Neuronal stem cell (in vitro differentiated cells): ENCODE results near the gene NUP133.

Experiments used
- DNase-seq: peaks from one replicate; pipeline ENCODE4 v3.0.0-alpha.2; 2013; ENCODE audit warnings: low spot score
- H2AFZ ChIP-seq: one replicate; pipeline ENCODE4 v1.6.1; 2013; ENCODE audit warnings: mild to moderate bottlenecking, low read length, inconsistent platforms
- H2AK5ac ChIP-seq: 2 replicates; pipeline ENCODE4 v1.6.1; 2013; ENCODE audit warnings: low read depth, mild to moderate bottlenecking, inconsistent platforms, low read length, moderate library complexity, mixed read lengths
- H2BK120ac ChIP-seq: 2 replicates; pipeline ENCODE4 v1.6.1; 2013; ENCODE audit warnings: low read depth, mild to moderate bottlenecking, inconsistent platforms, low read length, moderate library complexity, mixed read lengths
- H2BK12ac ChIP-seq: one replicate; pipeline ENCODE4 v1.6.1; 2013; ENCODE audit warnings: low read length, inconsistent platforms
- H2BK15ac ChIP-seq: 2 replicates; pipeline ENCODE4 v1.6.1; 2013; ENCODE audit warnings: mild to moderate bottlenecking, low read length, inconsistent platforms, mixed read lengths
- H2BK5ac ChIP-seq: one replicate; pipeline ENCODE4 v1.6.1; 2013; ENCODE audit warnings: inconsistent platforms, mild to moderate bottlenecking, low read length, moderate library complexity
- H3K14ac ChIP-seq: one replicate; pipeline ENCODE4 v1.6.1; 2013; ENCODE audit warnings: low read length, inconsistent platforms
- H3K18ac ChIP-seq: 2 replicates; pipeline ENCODE4 v1.6.1; 2013; ENCODE audit warnings: low read length, inconsistent platforms
- H3K23ac ChIP-seq: 2 replicates; pipeline ENCODE4 v1.6.1; 2013; ENCODE audit warnings: low read depth, mild to moderate bottlenecking, mixed read lengths, low read length, inconsistent platforms; ENCODE audit not compliant: poor library complexity
- H3K27ac ChIP-seq: replicated peaks from 3 replicates; pipeline ENCODE4 v1.5.1; 2013; ENCODE audit warnings: low read length, inconsistent platforms
- H3K27me3 ChIP-seq, 3 experiments: 2 replicates each; pipeline ENCODE4 v1.6.1; 2013; ENCODE audit warnings: low read length in 3 of 3, mild to moderate bottlenecking in 2 of 3, inconsistent platforms in 1 of 3, low read depth in 1 of 3, mixed read lengths in 1 of 3, moderate library complexity in 1 of 3; ENCODE audit not compliant: control insufficient read depth in 3 of 3, insufficient read depth in 3 of 3
- H3K36me3 ChIP-seq, 2 donors: replicated peaks in 1 of 2; 2 replicates each; pipeline ENCODE4 v1.6.1; 2013; ENCODE audit warnings: low read length in 2 of 2; ENCODE audit not compliant: control insufficient read depth in 2 of 2, insufficient read depth in 2 of 2
- H3K4ac ChIP-seq: 2 replicates; pipeline ENCODE4 v1.6.1; 2013; ENCODE audit warnings: inconsistent platforms, mild to moderate bottlenecking, low read length, moderate library complexity
- H3K4me1 ChIP-seq, 2 donors: 1 replicate in 1 of 2; 2 replicates in 1 of 2; pipeline ENCODE4 v1.6.1; 2013; ENCODE audit warnings: low read length in 2 of 2, low read depth in 1 of 2; ENCODE audit not compliant: control insufficient read depth in 2 of 2, insufficient read depth in 1 of 2
- H3K4me2 ChIP-seq: one replicate; pipeline ENCODE4 v1.6.1; 2013; ENCODE audit warnings: mild to moderate bottlenecking, low read length, inconsistent platforms; ENCODE audit not compliant: insufficient read depth, poor library complexity, severe bottlenecking
- H3K4me3 ChIP-seq, 2 donors: 2 replicates each; pipeline ENCODE4 v1.5.1; 2013; ENCODE audit warnings: low read length in 2 of 2, mild to moderate bottlenecking in 2 of 2, inconsistent platforms in 1 of 2, moderate library complexity in 1 of 2
- H3K79me1 ChIP-seq: one replicate; pipeline ENCODE4 v1.6.1; 2013; ENCODE audit warnings: low read depth, mild to moderate bottlenecking, inconsistent platforms, low read length, moderate library complexity
- H3K9ac ChIP-seq: one replicate; pipeline ENCODE4 v1.6.1; 2013; ENCODE audit warnings: mild to moderate bottlenecking, low read depth, low read length, inconsistent platforms; ENCODE audit not compliant: poor library complexity
- H3K9me3 ChIP-seq, 2 donors: replicated peaks in 1 of 2; 2 replicates each; pipeline versions ENCODE3 to v1.6.1; 2013; ENCODE audit warnings: low read length in 2 of 2, mild to moderate bottlenecking in 2 of 2, inconsistent platforms in 1 of 2, low read depth in 1 of 2, mixed read lengths in 1 of 2, moderate library complexity in 1 of 2; ENCODE audit not compliant: control insufficient read depth in 2 of 2, insufficient read depth in 1 of 2
- H4K8ac ChIP-seq: one replicate; pipeline ENCODE4 v1.6.1; 2013; ENCODE audit warnings: low read depth, mild to moderate bottlenecking, inconsistent platforms, low read length, moderate library complexity
- H4K91ac ChIP-seq: one replicate; pipeline ENCODE4 v1.6.1; 2013; ENCODE audit warnings: low read length, low read depth, mild to moderate bottlenecking, inconsistent platforms; ENCODE audit not compliant: poor library complexity
- WGBS, 2 donors: extraction: QIAGEN DNeasy Blood & Tissue Kit; methylation state at CpG; one replicate each; pipeline ENCODE4 v1.1.7; 2013; ENCODE audit warnings: missing lambda C conversion rate in 2 of 2, mixed read lengths in 1 of 2; ENCODE audit not compliant: insufficient read length in 2 of 2, insufficient replicate concordance in 1 of 2; ENCODE audit errors: extremely low coverage in 2 of 2; 5-methylcytosine and 5-hydroxymethylcytosine counted together

NUP133 gene

GRCh38 chr1:229434641-229435051, 73.5 kb downstream of the NUP133 start:
- no peak for DNase-seq
- peak overlapping the region; percentile 96 for H3K23ac ChIP-seq
- peaks cover 27 to 54% (median 47%) of the 10 kb centered on the region in 3 experiments for H3K27me3 ChIP-seq
- no CpG with 5 or more reads among the region's 27 CpGs for WGBS, 2 donors
- H3K4me2 ChIP-seq, result peak overlapping the region; percentile 73
- no peak overlapping the region for H3K14ac ChIP-seq
- no peak overlapping the region for H3K4ac ChIP-seq
- H2BK120ac ChIP-seq, result peak overlapping the region; percentile 41
- no peaks in the 10 kb centered on the region for H3K79me1 ChIP-seq
- peak overlapping the region; percentile 31 to 66 for H3K4me3 ChIP-seq
- H4K91ac ChIP-seq, result no peak overlapping the region
- H3K36me3 ChIP-seq, result peaks cover under 1 to 13% of the 10 kb centered on the region in 2 donors
- H2BK5ac ChIP-seq, result peak overlapping the region; percentile 66
- peak overlapping the region; percentile 60 for H3K9ac ChIP-seq
- H2BK12ac ChIP-seq, result no peak overlapping the region
- H3K18ac ChIP-seq, result peak overlapping the region; percentile 48
- peaks cover 6 to 12% of the 10 kb centered on the region in 2 donors for H3K4me1 ChIP-seq
- H3K9me3 ChIP-seq, result peaks cover 3 to 9% of the 10 kb centered on the region in 2 donors
- H2BK15ac ChIP-seq, result no peak overlapping the region
- no peak overlapping the region for H3K27ac ChIP-seq
- H4K8ac ChIP-seq, result no peak overlapping the region
- H2AFZ ChIP-seq, result peak overlapping the region; percentile 88
- no peak overlapping the region for H2AK5ac ChIP-seq

- Histone ChIP-seq H3K4me3 (peak within 1 kb of the TSS; percentile 31 to 66), H3K27ac (no peak within 1 kb of the TSS), H3K14ac (peak within 1 kb of the TSS; percentile 94), H3K23ac (peak within 1 kb of the TSS; percentile 96), H4K8ac (no peak within 1 kb of the TSS), H2AFZ (peak within 1 kb of the TSS; percentile 88), H2BK15ac (no peak within 1 kb of the TSS), H3K36me3 (peaks cover 0 to 7% of the 10 kb centered on the region in 2 donors), H4K91ac (no peak within 1 kb of the TSS), H3K18ac (peak within 1 kb of the TSS; percentile 48), H3K4me2 (peak within 1 kb of the TSS; percentile 73), H2BK120ac (peak within 1 kb of the TSS; percentile 41), H3K4me1 (peaks cover 6 to 12% of the 10 kb centered on the region in 2 donors), H2BK12ac (no peak within 1 kb of the TSS), H3K9ac (peak within 1 kb of the TSS; percentile 60), H2BK5ac (peak within 1 kb of the TSS; percentile 66), H3K27me3 (peaks cover 27 to 54% (median 47%) of the 10 kb centered on the region in 3 experiments), H3K9me3 (peaks cover 3 to 9% of the 10 kb centered on the region in 2 donors), H2AK5ac (no peak within 1 kb of the TSS), H3K4ac (no peak within 1 kb of the TSS), H3K79me1 (no peaks in the 10 kb centered on the region)
- DNase-seq, result no peak
- WGBS, 2 donors, result no CpG with 5 or more reads among the region's 51 CpGs
These were observed 74.0 kb downstream of the NUP133 start, which contains the start of gene ACTA1 for GRCh38 chr1:229434005-229434640. ACTA1 (minus strand) TSS chr1:229434094; CDS start chr1:229433115, 979 bp downstream.

DNA sequence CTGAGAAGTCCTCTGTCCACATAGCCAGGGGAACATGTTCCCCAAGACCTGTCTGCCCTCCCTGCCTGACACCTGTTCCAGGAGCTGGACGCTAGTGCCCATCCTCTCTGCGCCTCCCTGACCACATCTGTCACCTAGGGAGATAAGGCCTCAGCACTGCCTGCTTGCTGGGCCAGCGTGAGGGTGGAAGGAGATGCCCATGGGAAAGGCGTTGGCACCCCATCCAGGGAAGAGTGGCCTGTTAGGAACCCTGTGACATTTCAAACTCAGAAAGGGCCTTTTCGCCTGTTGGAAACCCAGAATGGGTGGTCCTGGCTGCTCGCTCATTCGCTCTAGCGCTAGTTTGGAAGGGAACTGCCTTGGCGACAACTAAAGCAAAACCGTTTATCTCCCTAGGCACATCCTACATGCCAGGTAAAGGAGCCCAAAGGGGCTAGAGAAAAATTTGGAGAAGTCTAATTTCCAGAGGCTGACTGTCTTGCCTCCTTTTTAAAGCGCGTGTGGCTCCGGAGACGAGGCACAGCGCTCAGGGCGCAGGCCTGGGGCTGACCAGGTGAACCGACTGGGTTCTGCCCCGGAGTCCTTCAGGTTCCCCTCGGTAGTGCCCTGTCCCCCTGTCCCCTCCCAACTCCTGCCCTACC, 74.7 kb downstream of the NUP133 start:
- H4K91ac ChIP-seq, result no peak overlapping the region
- no peak overlapping the region for H2BK12ac ChIP-seq
- H2BK15ac ChIP-seq, result no peak overlapping the region
- WGBS, 2 donors, result no CpG with 5 or more reads among the region's 19 CpGs
- no peaks in the 10 kb centered on the region for H3K79me1 ChIP-seq
- H3K36me3 ChIP-seq, result peaks cover 0 to 4% of the 10 kb centered on the region in 2 donors
- no peak overlapping the region for H3K18ac ChIP-seq
- H3K9me3 ChIP-seq, result peaks cover 3 to 9% of the 10 kb centered on the region in 2 donors
- no peak overlapping the region for H2BK5ac ChIP-seq
- H3K9ac ChIP-seq, result no peak overlapping the region
- no peak overlapping the region for H4K8ac ChIP-seq
- no peak overlapping the region for H3K27ac ChIP-seq
- no peak overlapping the region for H3K4me3 ChIP-seq
- H2AFZ ChIP-seq, result peak overlapping the region; percentile 88
- DNase-seq, result no peak
- peaks cover 27 to 54% (median 47%) of the 10 kb centered on the region in 3 experiments for H3K27me3 ChIP-seq
- H2AK5ac ChIP-seq, result no peak overlapping the region
- H3K14ac ChIP-seq, result no peak overlapping the region
- H3K4ac ChIP-seq, result no peak overlapping the region
- H2BK120ac ChIP-seq, result no peak overlapping the region
- peaks cover 6 to 12% of the 10 kb centered on the region in 2 donors for H3K4me1 ChIP-seq
- peak overlapping the region; percentile 96 for H3K23ac ChIP-seq
- H3K4me2 ChIP-seq, result no peak overlapping the region

DNA sequence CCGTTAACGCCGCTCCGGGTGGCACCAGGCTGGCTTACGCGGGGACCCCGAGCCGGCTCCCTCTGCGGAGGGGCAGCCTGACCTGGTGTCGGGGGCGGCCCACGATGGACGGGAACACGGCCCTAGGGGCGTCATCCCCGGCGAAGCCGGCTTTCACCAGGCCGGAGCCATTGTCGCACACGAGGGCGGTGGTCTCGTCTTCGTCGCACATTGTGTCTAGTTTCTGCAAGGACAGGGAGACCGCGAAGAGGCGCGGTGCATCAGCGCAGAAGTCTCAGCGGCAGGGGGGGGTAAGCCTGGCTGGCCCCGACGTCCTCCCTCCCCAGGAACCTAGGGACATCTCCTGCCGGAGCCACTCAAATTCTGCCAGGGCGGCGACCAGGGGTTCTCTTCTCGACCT, 75.2 kb downstream of the NUP133 start:
- no peak overlapping the region for H3K4me3 ChIP-seq
- no peak overlapping the region for H4K91ac ChIP-seq
- no peak overlapping the region for H3K4ac ChIP-seq
- H2AFZ ChIP-seq, result no peak overlapping the region
- no peak overlapping the region for H2AK5ac ChIP-seq
- no peak overlapping the region for H3K18ac ChIP-seq
- peaks cover 27 to 54% (median 47%) of the 10 kb centered on the region in 3 experiments for H3K27me3 ChIP-seq
- peak overlapping the region; percentile 92 for H3K23ac ChIP-seq
- no peak overlapping the region for H3K9ac ChIP-seq
- no peak overlapping the region for H2BK15ac ChIP-seq
- H2BK120ac ChIP-seq, result no peak overlapping the region
- no peak overlapping the region for H3K4me2 ChIP-seq
- WGBS, 2 donors, result no CpG with 5 or more reads among the region's 37 CpGs
- H3K9me3 ChIP-seq, result peaks cover 3 to 9% of the 10 kb centered on the region in 2 donors
- no peak overlapping the region for H3K27ac ChIP-seq
- H3K36me3 ChIP-seq, result no peaks in the 10 kb centered on the region
- H2BK5ac ChIP-seq, result no peak overlapping the region
- H4K8ac ChIP-seq, result no peak overlapping the region
- no peak overlapping the region for H2BK12ac ChIP-seq
- no peaks in the 10 kb centered on the region for H3K79me1 ChIP-seq
- H3K14ac ChIP-seq, result no peak overlapping the region
- no peak for DNase-seq
- H3K4me1 ChIP-seq, result peaks cover 6 to 12% of the 10 kb centered on the region in 2 donors
